DMS 273 treated with DMSO at 0.1 percent for 48 hours (cell line): Measurements from ENCODE around the gene HK2.

Experiments used
- DNase-seq: peaks from one replicate; lab custom pipeline; 2025; lab: John Stamatoyannopoulos, UW

The HK2 gene

GRCh38 chr2:74857215-74857614, 23.3 kb downstream of the HK2 start:
- DNase-seq = no peak

DNA sequence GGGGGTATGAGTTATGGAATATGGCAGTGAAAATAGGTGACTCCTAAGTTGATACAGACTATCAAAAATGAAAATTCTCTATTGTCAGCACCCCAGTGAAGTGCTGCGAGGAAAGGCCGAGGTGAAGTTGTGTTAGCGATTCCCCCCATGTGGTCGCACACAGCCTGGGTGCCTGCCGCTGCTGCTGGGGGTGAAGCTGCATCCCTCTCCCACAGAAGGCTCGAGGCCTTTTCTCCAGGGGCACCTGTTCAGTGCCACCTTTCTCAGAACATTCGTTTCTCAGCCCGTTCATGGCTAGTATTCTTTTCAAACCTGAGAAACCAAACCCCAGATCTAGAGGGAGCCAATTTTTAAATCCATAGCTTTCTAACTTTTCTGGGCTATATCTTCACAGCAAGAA, 23.8 kb downstream of the HK2 start:
- no peak for DNase-seq

DNA sequence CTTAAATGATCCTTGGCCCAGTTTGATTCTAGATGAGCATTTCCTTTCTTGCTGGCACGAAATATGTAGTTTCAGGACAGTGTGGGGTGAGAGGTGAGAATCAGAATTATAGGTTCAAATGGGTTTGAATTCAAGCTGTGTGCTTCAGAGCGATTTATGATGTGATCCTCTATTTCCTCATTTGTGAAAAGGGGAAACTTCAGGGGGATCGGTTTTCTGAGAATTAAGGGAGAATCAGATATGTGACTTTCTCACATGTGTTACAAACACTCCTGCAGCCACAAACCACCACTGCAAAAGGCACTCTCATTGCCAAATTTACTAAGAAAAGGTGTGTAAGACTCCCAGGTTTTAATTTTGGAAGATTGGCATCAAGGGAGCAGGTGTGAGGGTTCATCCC, 24.4 kb downstream of the HK2 start:
- no peak for DNase-seq

GRCh38 chr2:74860079-74860478, 26.2 kb downstream of the HK2 start:
- DNase-seq = no peak

GRCh38 chr2:74860521-74860920, 26.6 kb downstream of the HK2 start:
- DNase-seq = no peak

GRCh38 chr2:74861531-74861930, 27.6 kb downstream of the HK2 start:
- no peak for DNase-seq

DNA sequence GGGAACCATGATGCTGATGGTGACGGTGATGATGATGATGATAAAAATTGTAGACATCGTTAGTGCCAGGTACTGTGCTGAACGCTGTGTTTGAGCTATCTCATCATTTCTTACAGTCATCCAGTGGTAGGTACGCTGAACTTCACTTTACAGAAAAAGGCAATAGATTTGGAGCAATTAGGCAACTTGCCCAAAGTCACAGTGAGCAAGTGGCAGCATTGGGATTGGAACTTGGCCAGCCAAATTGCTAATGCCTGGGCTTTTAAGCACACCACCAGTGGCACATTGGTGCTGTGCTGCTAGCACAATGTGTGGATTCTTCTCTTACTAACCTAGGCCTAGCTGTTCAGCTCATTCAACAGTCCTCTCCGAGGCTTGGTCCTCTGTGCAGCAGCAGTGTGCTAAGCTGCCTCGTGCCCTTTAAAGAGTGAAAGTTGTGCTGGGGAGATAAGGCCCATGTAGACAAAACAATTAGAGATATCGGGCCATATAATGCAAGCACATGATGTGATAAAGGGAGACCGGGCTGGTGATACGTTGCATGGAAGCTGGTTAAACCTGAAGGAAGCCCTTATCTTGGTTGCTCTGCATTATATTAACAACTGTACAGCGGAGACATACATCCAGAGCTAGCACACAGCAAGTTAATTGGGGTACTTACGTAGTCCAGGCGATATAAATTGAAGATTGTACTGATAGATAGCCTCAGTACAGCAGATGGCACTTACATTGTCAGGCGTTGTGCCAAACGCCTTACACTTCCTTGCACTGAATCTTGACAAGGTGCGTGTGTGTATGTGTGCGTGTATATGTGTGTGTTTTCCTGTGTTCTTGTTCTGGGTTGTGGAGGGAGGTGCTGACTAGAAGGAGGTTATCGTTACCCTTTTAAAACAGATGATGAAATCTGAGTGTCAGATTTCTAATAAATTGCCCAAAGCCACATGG, 28.4 kb downstream of the HK2 start:
- peak; percentile 55 for DNase-seq

DNA sequence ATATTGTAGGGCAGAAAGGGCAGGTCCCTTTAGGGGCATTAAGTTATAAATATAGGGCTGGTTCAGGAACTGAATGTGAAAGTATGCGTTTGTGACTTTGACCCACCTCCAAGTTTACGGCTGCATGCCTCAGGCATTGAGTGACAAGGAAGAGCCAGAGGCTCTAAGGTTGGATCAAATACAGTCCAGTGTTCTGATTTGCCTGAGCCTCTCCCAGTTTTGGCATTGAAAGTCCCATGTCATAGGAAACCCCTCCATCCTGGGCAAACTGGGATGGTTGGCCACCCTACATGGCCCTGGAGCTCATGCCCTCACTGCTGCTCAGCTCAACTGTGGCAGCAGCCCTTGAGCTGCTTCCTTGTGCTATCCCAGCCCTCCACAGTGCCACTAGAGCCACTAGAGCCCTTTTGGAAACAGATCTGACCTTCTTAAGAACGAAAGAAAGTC, 29.9 kb downstream of the HK2 start:
- DNase-seq = no peak

DNA sequence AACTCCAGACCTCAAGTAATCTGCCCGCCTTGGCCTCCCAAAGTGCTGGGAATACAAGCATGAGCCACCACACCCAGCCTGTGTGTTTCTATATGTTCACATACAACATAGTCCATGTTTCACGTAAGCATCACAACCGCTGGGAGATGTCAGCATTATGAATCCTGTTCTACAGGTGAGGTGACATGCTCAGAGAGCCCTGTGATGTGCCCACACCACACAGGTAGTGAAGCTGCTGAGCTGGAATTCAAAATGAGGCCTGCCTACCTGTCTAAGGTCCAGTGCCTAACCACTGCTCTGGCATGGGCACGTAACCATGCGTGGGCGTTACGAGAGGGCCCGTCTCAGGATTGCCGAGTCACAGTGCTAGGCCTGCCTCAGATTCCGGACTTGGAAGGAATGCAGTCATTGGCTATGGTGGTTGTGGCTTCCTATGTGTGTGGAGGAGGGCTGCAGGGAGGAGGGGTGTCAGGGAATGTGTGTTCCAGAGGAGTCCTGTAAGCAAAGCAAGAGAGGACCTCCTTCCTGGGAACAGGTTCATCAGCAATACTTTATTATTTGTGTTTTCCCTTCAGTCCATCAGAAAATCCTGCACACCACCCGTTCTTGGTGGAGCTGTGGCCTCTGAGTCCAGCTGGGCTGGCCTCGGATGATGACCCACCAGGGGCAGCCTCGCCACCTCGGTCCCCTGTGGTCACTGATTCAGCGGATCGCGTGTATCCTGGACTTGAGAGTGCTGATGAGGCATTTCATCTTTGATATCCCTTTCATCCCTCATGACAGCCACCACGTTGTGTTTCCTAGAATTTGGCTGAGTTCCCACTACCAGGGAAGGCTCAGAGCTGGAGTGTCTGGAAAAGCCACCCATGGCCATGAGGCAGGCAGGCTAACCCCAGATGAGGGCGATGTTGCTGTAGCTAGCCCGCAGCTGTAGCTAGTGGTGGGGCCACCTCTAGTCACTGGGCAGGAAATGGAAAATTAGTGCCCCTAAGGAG, 31.1 kb downstream of the HK2 start:
- no peak for DNase-seq

DNA sequence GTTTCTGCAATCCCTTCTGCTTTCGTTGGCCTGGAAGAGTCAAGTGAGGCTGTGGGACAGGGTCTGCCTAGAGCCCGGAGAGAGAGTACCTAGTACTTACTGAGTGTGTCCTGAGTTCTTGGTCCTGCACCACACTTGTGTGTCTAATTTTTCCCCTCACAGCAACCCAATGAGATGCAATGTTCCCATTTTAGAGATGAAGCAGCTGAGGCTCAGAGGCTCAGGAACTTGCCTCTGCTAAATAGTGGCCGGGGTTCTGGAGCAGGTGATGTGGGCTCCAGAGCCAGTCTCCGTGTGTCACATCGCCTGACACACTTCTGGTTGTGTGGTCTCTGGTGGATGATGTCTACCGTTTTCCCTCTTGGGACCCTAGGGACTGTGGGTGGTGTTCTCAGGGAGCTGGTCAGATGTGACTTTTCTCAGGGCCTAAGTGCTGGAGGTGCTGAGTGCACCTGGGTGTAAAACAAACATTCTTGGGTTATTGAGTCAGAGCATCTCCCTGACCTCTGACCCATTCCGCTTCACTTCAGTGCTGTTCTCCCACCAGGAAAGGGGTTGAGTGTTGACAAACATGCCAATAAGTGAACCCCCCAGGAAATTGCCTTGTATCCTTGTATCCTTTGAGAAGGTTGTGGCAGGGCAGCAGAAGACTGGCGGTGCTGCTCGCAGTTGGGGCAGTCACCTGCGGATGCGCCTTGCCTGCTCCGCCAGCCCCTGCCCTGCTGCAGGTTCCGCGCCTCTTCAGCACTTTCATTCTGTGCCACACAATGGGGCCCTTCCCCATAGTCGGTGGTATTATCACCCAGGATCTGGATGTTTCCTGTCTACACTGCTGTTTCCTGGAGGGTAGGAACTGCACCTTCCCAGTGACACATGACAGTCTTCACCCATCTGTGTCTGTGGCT, 32.1 kb downstream of the HK2 start:
- DNase-seq = no peak

GRCh38 chr2:74867841-74868658, 34.1 kb downstream of the HK2 start:
- no peak for DNase-seq

- no peak for DNase-seq
Observed at GRCh38 chr2:74869517-74869916, 35.6 kb downstream of the HK2 start.

DNA sequence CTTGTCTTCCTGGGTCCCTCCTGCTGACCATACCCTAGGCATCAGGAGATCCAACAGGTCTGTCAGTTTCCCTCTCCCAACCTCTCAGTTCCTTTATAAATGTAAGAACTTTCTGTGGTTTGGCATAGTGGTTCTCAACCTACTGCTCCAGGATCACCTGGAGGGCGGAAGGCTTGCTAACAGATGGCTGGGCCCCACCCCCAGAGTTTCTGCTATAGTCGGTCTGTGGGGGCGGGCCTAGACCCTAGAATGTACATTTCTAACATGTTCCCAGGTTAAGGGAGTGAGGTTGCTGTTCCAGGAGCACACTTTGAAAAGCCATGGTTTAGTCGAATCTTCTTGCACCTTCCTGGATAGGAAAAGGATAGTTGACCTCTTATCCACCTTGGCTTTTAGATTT, 37.0 kb downstream of the HK2 start:
- DNase-seq = no peak

DNA sequence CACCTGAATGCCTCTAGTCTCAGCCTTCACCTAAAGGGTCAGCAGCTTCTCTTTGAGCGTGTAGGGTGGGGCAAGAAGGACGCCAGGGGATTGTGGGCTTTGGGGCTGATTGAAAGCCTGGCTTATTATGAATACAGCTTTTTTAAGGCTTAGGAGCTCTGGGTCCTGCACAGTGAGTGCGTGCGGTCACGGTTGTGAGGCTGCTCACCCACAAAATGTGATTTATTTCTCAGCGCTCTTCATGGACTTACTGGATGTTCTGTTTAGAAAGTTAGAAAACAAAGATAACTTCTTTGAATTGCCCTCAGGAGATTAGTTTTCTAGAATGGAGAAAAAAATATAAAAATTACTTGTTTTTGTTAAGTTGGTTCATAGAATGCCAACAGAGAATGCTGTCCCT, 37.5 kb downstream of the HK2 start:
- DNase-seq = no peak

- no peak for DNase-seq
Observed at GRCh38 chr2:74872389-74872836, 38.5 kb downstream of the HK2 start.

- DNase-seq = no peak
Observed at GRCh38 chr2:74873012-74873665, 39.2 kb downstream of the HK2 start.

GRCh38 chr2:74873678-74874640, 40.0 kb downstream of the HK2 start:
- DNase-seq = no peak

DNA sequence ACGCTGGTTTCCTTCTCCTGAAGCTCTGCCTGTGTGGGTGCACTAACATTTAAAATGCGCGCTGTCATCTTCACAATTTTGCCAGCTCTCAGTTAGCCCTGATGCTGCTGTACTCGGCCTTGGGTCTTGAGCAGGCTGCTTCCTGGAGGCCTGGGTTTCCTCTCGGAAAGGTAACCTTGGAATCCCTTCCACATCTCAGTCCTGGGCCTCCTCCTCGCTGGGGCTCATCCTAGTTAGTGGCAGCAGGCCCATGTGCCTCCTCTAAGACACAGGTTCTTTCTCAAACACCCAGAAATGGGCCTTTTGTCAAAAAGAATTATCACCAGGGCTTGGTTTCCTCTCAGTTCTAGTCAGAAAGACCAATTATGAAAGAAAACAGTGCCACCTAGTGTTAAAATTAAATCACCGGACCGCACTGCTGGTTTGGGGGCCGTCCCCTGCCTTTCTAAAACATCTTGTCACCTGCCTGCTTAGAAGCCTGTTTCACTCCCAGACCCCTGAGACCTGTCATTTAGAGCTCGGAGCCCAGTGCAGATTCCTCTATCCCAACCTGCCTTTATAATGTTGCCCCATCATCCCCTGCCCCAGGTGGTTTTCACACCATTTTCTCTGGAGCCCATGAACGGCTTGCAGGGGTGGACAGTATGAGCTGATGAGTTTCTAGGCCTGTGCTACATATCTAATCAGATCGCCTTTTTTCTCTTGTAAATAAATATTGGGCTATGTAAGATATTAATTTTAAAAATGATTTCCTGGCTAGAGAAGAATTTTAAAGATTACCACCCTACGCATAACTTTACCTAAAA, 42.4 kb downstream of the HK2 start:
- DNase-seq = peak; percentile 2
